HCT116 (cell line): ENCODE measurements around the gene CALCOCO1. TPM values are rescaled to one million over a fixed set of nuclear protein-coding genes. Genes with fewer than 3 reads are reported as not detected.

Source experiments
- ATAC-seq: fragments of 200-7000 bp; cut with Tn5 transposase; 2 replicates; pipeline ENCODE4 v1.9.1; 2020; ENCODE audit warnings: mild to moderate bottlenecking, moderate library complexity
- BruUV-seq: library from RNA; stranded (reverse); fragments of 400-500 nt; replicated peaks from 2 replicates; lab custom pipeline; 2021; lab: Mats Ljungman, UMichigan
- CTCF ChIA-PET: fragments of 300-600 bp; sonication (Branson Sonifier 250); formaldehyde crosslinking; loops from one replicate; lab custom pipeline; 2021; ENCODE audit warnings: antibody characterized with exemption; lab: Charles Lee
- POLR2A ChIA-PET: fragments of 300-600, 350-600 bp; sonication (Branson Sonifier 250); formaldehyde crosslinking; loops from one replicate; lab custom pipeline; 2021; ENCODE audit warnings: antibody characterized with exemption; lab: Charles Lee
- RAD21 ChIA-PET, 2 experiments: fragments of 300-600 bp; sonication (Branson Sonifier 250); formaldehyde crosslinking; loops; one replicate each; lab custom pipeline; 2023; ENCODE audit warnings: low total read pairs in 2 of 2; ENCODE audit not compliant: uncharacterized antibody in 2 of 2, unreplicated experiment in 2 of 2, low non-redundant PET in 1 of 2; lab: Charles Lee
- DNase-seq: peaks from one replicate; pipeline ENCODE4 v3.0.0-alpha.2; 2010; ENCODE audit warnings: low read depth, low spot score
- H2AFZ ChIP-seq: fragments of 200-600 bp; shearing (Covaris generic), sonication (generic); 2 replicates; pipeline ENCODE4 v1.6.1; 2017; ENCODE audit warnings: low read depth, mixed run types, mixed read lengths, antibody characterized with exemption, low read length; ENCODE audit not compliant: poor library complexity, severe bottlenecking
- H3K27ac ChIP-seq: 2 replicates; pipeline ENCODE4 v1.5.1; 2012; ENCODE audit warnings: low read depth, low read length
- H3K27me3 ChIP-seq: fragments of 200-600 bp; sonication (generic); 2 replicates; pipeline ENCODE4 v1.6.1; 2016; ENCODE audit warnings: mixed run types, low read length, mixed read lengths; ENCODE audit not compliant: insufficient read depth
- H3K36me3 ChIP-seq, 2 experiments: fragments of 200-500 bp in 1 of 2; fragments of 200-600 bp in 1 of 2; sonication (Bioruptor generic) in 1 of 2; sonication (generic) in 1 of 2; 2 replicates each; pipeline versions ENCODE4 v1.5.1 to v1.6.1; 2014 to 2016; ENCODE audit warnings: low read length in 2 of 2, inconsistent platforms in 1 of 2, mixed read lengths in 1 of 2, mixed run types in 1 of 2; ENCODE audit not compliant: insufficient read depth in 2 of 2, control insufficient read depth in 1 of 2
- H3K4me1 ChIP-seq, 2 experiments: fragments of 200-600 bp in 1 of 2; sonication (generic) in 1 of 2; 2 replicates each; pipeline versions ENCODE4 v1.5.1 to v1.6.1; 2012 to 2017; ENCODE audit warnings: low read length in 2 of 2, inconsistent platforms in 1 of 2, mild to moderate bottlenecking in 1 of 2, mixed read lengths in 1 of 2, mixed run types in 1 of 2, moderate library complexity in 1 of 2; ENCODE audit not compliant: insufficient read depth in 2 of 2, control insufficient read depth in 1 of 2
- H3K4me2 ChIP-seq: fragments of 200-600 bp; sonication (generic); 2 replicates; pipeline ENCODE4 v1.6.1; 2017; ENCODE audit warnings: mixed run types, low read length, mixed read lengths
- H3K4me3 ChIP-seq, 2 experiments: fragments of 200-600 bp in 1 of 2; sonication (generic) in 1 of 2; replicated peaks in 1 of 2; 2 replicates each; pipeline ENCODE4 v1.5.1; 2011 to 2016; ENCODE audit warnings: low read length in 2 of 2, control low read depth in 1 of 2, low read depth in 1 of 2, mild to moderate bottlenecking in 1 of 2, mixed read lengths in 1 of 2, mixed run types in 1 of 2
- H3K79me2 ChIP-seq: fragments of 200-600 bp; sonication (generic); 2 replicates; pipeline ENCODE4 v1.6.1; 2017; ENCODE audit warnings: mild to moderate bottlenecking, mixed run types, low read length, moderate library complexity, mixed read lengths; ENCODE audit not compliant: insufficient read depth
- H3K9ac ChIP-seq: fragments of 200-600 bp; sonication (generic); 2 replicates; pipeline ENCODE4 v1.6.1; 2016; ENCODE audit warnings: low read length, mixed read lengths
- H3K9me2 ChIP-seq: fragments of 200-600 bp; sonication (generic), shearing (Covaris generic); 2 replicates; pipeline ENCODE4 v1.6.1; 2017; ENCODE audit warnings: mixed run types, mild to moderate bottlenecking, moderate library complexity; ENCODE audit not compliant: insufficient read depth
- H3K9me3 ChIP-seq, 2 experiments: fragments of 200-500 bp in 1 of 2; fragments of 200-600 bp in 1 of 2; sonication (Bioruptor generic) in 1 of 2; sonication (generic) in 1 of 2; 2 replicates each; pipeline ENCODE4 v1.6.1; 2014 to 2017; ENCODE audit warnings: low read length in 2 of 2, mixed read lengths in 2 of 2, inconsistent platforms in 1 of 2, low read depth in 1 of 2, mild to moderate bottlenecking in 1 of 2, mixed run types in 1 of 2, moderate library complexity in 1 of 2; ENCODE audit not compliant: control insufficient read depth in 1 of 2, insufficient read depth in 1 of 2
- H4K20me1 ChIP-seq: fragments of 200-600 bp; sonication (generic), shearing (Covaris generic); 2 replicates; pipeline ENCODE4 v1.6.1; 2017; ENCODE audit warnings: mixed run types, mild to moderate bottlenecking, moderate library complexity; ENCODE audit not compliant: insufficient read depth
- CBX3 ChIP-seq: IDR thresholded peaks from 2 replicates; pipeline ENCODE4 v1.6.1; 2012; ENCODE audit warnings: low read depth
- EGR1 ChIP-seq: IDR thresholded peaks from 2 replicates; pipeline ENCODE4 v1.6.1; 2012; ENCODE audit warnings: low read depth
- EZH2 ChIP-seq: fragments of 200-600 bp; sonication (generic); IDR thresholded peaks from 2 replicates; pipeline ENCODE4 v1.6.1; 2017; ENCODE audit warnings: antibody characterized with exemption, mixed run types
- EZH2phosphoT487 ChIP-seq: fragments of 200-600 bp; IDR thresholded peaks from 2 replicates; pipeline ENCODE4 v1.6.1; 2018; ENCODE audit warnings: antibody characterized with exemption, borderline replicate concordance
- FOSL1 ChIP-seq: IDR thresholded peaks from 2 replicates; pipeline ENCODE4 v1.6.1; 2012; ENCODE audit warnings: low read depth
- JUND ChIP-seq: IDR thresholded peaks from 2 replicates; pipeline ENCODE4 v1.6.1; 2012
- POLR2A ChIP-seq: IDR thresholded peaks from 2 replicates; pipeline ENCODE4 v1.7.0; 2011; ENCODE audit warnings: borderline replicate concordance; ENCODE audit not compliant: insufficient read depth, insufficient read length; ENCODE audit errors: extremely low read depth
- POLR2AphosphoS5 ChIP-seq: IDR thresholded peaks from 2 replicates; pipeline ENCODE4 v1.6.1; 2011; ENCODE audit warnings: mild to moderate bottlenecking, low read depth, low read length, moderate library complexity
- SIN3A ChIP-seq: IDR thresholded peaks from 2 replicates; pipeline ENCODE4 v1.6.1; 2012; ENCODE audit warnings: low read depth
- SRF ChIP-seq: IDR thresholded peaks from 2 replicates; pipeline ENCODE4 v1.6.1; 2012; ENCODE audit warnings: low read depth
- TCF7L2 ChIP-seq: IDR thresholded peaks from 2 replicates; pipeline ENCODE4 v1.7.0; 2011; ENCODE audit warnings: borderline replicate concordance, inconsistent platforms; ENCODE audit not compliant: insufficient read depth, insufficient read length; ENCODE audit errors: extremely low read depth
- ZFX ChIP-seq: fragments of 450-650 bp; IDR thresholded peaks from 2 replicates; pipeline ENCODE4 v1.6.1; 2017
- ZNF274 ChIP-seq: fragments of 200-500 bp; sonication (Bioruptor generic); IDR thresholded peaks from 2 replicates; pipeline ENCODE4 v1.6.1; 2014; ENCODE audit warnings: mild to moderate bottlenecking, low read depth, low read length, inconsistent platforms
- intact Hi-C: fragments of 100-400 bp; cut with micrococcal nuclease; formaldehyde crosslinking; loops from 2 replicates; pipeline ENCODE4 v1.10.0; 2022
- total RNA-seq: library from RNA; stranded (reverse); gene quantifications from one replicate; pipeline ENCODE4 v1.2.1, GENCODE V29; 2021; ENCODE audit not compliant: unreplicated experiment
- TF ChIP-seq, protein P1 (sequence below): IDR thresholded peaks from 2 replicates; pipeline ENCODE4 v1.6.1; 2011; ENCODE audit warnings: mild to moderate bottlenecking, low read length, moderate library complexity; ENCODE audit not compliant: insufficient replicate concordance; ENCODE audit errors: extremely low read depth
- TF ChIP-seq, protein P2 (sequence below): IDR thresholded peaks from 2 replicates; pipeline ENCODE4 v1.6.1; 2012
- TF ChIP-seq, protein P3 (sequence below), 3 experiments: fragments of 200-600 bp in 1 of 3; sonication (generic) in 1 of 3; IDR thresholded peaks in 2 of 3; conservative IDR thresholded peaks in 1 of 3; 2 replicates each; pipeline ENCODE4 v1.5.1; 2012 to 2017; ENCODE audit warnings: low read depth in 2 of 3, low read length in 2 of 3, antibody characterized with exemption in 1 of 3, borderline replicate concordance in 1 of 3, control low read depth in 1 of 3, mild to moderate bottlenecking in 1 of 3, mixed read lengths in 1 of 3, mixed run types in 1 of 3, moderate library complexity in 1 of 3; ENCODE audit not compliant: insufficient read depth in 1 of 3
- TF ChIP-seq, protein P4 (sequence below): IDR thresholded peaks from 2 replicates; pipeline ENCODE4 v1.6.1; 2012; ENCODE audit warnings: low read depth
- TF ChIP-seq, protein P5 (sequence below): IDR thresholded peaks from 2 replicates; pipeline ENCODE4 v1.6.1; 2012

The CALCOCO1 gene
- total RNA-seq, 1 experiment from 2014 or later: 42.6 TPM

DNA sequence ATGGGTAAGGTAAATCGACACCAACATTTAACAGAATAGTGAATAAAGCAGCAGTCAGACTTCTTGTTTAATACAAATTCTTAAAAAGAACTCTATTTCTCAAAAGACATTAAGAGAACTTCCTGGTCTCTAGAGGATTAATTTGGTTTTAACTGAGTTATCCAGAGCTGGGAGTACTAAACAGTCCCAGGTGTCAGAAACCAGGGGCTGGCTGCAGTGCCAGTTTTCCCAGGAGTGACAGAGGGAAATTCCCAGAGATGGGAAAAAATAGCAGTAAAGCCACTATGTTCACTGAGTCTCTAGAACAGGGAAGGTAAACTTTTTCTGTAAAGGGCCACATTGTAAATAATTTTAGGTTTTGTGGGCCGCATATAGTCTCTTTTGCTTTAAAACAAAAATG lies 60.2 kb downstream of the CALCOCO1 start (continued):
- TF ChIP-seq EGR1 (no peak), SRF (no peak), POLR2A (no peak), ZFX (no peak), EZH2 (no peak)
- TF ChIP-seq, protein P1, sequence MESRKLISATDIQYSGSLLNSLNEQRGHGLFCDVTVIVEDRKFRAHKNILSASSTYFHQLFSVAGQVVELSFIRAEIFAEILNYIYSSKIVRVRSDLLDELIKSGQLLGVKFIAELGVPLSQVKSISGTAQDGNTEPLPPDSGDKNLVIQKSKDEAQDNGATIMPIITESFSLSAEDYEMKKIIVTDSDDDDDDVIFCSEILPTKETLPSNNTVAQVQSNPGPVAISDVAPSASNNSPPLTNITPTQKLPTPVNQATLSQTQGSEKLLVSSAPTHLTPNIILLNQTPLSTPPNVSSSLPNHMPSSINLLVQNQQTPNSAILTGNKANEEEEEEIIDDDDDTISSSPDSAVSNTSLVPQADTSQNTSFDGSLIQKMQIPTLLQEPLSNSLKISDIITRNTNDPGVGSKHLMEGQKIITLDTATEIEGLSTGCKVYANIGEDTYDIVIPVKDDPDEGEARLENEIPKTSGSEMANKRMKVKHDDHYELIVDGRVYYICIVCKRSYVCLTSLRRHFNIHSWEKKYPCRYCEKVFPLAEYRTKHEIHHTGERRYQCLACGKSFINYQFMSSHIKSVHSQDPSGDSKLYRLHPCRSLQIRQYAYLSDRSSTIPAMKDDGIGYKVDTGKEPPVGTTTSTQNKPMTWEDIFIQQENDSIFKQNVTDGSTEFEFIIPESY: no peak
- TF ChIP-seq, protein P2, sequence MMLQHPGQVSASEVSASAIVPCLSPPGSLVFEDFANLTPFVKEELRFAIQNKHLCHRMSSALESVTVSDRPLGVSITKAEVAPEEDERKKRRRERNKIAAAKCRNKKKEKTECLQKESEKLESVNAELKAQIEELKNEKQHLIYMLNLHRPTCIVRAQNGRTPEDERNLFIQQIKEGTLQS: no peak

DNA sequence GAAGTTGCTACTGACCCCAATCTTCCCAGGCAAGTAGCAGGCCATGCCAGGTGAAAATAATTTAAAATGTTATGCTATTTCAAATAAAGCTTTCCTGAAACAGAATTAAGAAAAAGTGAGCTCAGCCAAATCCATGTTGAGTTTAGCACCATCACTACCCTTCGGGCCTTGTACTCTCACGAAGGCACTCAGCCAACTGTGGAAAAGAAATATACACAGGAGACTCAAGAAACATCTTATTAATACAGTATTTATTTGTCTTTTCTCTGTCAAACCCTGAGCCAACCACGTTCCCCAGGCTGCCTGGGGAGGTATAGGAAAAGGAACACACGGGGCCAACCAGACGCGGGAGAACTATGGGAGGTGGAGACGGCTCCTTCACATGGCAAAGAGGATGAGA lies 62.3 kb downstream of the CALCOCO1 start:
- BruUV-seq: no TSS peak
- TF ChIP-seq, protein P3, sequence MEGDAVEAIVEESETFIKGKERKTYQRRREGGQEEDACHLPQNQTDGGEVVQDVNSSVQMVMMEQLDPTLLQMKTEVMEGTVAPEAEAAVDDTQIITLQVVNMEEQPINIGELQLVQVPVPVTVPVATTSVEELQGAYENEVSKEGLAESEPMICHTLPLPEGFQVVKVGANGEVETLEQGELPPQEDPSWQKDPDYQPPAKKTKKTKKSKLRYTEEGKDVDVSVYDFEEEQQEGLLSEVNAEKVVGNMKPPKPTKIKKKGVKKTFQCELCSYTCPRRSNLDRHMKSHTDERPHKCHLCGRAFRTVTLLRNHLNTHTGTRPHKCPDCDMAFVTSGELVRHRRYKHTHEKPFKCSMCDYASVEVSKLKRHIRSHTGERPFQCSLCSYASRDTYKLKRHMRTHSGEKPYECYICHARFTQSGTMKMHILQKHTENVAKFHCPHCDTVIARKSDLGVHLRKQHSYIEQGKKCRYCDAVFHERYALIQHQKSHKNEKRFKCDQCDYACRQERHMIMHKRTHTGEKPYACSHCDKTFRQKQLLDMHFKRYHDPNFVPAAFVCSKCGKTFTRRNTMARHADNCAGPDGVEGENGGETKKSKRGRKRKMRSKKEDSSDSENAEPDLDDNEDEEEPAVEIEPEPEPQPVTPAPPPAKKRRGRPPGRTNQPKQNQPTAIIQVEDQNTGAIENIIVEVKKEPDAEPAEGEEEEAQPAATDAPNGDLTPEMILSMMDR (IDR thresholded peaks at IDR 0.05 in 2 of 3, conservative IDR thresholded peaks at IDR 0.05 in 1 of 3; ENCODE audit: borderline replicate concordance in 1 of 3, insufficient read depth in 1 of 3, low read depth in 2 of 3, low read length in 2 of 3): no peak
- TF ChIP-seq, protein P2: no peak
- TF ChIP-seq ZNF274: no peak
- no peak for TF ChIP-seq POLR2AphosphoS5
- TF ChIP-seq SIN3A: no peak
- TF ChIP-seq POLR2A: no peak
- TF ChIP-seq, protein P4, sequence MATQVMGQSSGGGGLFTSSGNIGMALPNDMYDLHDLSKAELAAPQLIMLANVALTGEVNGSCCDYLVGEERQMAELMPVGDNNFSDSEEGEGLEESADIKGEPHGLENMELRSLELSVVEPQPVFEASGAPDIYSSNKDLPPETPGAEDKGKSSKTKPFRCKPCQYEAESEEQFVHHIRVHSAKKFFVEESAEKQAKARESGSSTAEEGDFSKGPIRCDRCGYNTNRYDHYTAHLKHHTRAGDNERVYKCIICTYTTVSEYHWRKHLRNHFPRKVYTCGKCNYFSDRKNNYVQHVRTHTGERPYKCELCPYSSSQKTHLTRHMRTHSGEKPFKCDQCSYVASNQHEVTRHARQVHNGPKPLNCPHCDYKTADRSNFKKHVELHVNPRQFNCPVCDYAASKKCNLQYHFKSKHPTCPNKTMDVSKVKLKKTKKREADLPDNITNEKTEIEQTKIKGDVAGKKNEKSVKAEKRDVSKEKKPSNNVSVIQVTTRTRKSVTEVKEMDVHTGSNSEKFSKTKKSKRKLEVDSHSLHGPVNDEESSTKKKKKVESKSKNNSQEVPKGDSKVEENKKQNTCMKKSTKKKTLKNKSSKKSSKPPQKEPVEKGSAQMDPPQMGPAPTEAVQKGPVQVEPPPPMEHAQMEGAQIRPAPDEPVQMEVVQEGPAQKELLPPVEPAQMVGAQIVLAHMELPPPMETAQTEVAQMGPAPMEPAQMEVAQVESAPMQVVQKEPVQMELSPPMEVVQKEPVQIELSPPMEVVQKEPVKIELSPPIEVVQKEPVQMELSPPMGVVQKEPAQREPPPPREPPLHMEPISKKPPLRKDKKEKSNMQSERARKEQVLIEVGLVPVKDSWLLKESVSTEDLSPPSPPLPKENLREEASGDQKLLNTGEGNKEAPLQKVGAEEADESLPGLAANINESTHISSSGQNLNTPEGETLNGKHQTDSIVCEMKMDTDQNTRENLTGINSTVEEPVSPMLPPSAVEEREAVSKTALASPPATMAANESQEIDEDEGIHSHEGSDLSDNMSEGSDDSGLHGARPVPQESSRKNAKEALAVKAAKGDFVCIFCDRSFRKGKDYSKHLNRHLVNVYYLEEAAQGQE: no peak
- no peak for TF ChIP-seq FOSL1
- TF ChIP-seq CBX3: no peak
- no peak for TF ChIP-seq JUND
- no peak for TF ChIP-seq EZH2phosphoT487
- no peak for TF ChIP-seq TCF7L2
- TF ChIP-seq, protein P5, sequence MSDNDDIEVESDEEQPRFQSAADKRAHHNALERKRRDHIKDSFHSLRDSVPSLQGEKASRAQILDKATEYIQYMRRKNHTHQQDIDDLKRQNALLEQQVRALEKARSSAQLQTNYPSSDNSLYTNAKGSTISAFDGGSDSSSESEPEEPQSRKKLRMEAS: no peak

More for the DNA sequence above, 62.3 kb downstream of the CALCOCO1 start:
- no peaks in the 10 kb centered on the region for H3K27me3 ChIP-seq
- H3K27ac ChIP-seq: no peak overlapping the region
- DNase-seq (no peak), ATAC-seq (no peak)
- POLR2A ChIA-PET: no interaction called here
- H3K9me3 ChIP-seq: no peaks in the 10 kb centered on the region
- no peaks in the 10 kb centered on the region for H3K9me2 ChIP-seq
- H4K20me1 ChIP-seq: peaks cover 5% of the 10 kb centered on the region; the same call in 1 of the 2 replicates
- peaks cover 9 to 32% of the 10 kb centered on the region in 2 experiments for H3K4me1 ChIP-seq
- RAD21 ChIA-PET: no interaction called here
- H3K4me3 ChIP-seq: no peak overlapping the region
- CTCF ChIA-PET: interaction anchor here (1.5 kb wide), 1 partner anchor 11 kb away, joined by 4 read pairs; the partner anchor contains the start of gene ATP5MC2
- H3K4me2 ChIP-seq: no peak overlapping the region
- H3K79me2 ChIP-seq: peaks cover 3% of the 10 kb centered on the region; the same call in 1 of the 2 replicates
- H3K9ac ChIP-seq: no peak overlapping the region
- H3K36me3 ChIP-seq: peaks cover 12 to 41% of the 10 kb centered on the region in 2 experiments; a peak in 3 of 4 replicates
- H2AFZ ChIP-seq: no peak overlapping the region
- intact Hi-C loops: no loop called here
